ENCODE measurements around the gene MB. TPM values are rescaled to one million over a fixed set of nuclear protein-coding genes. Genes with fewer than 3 reads are reported as not detected.

The MB gene
- total RNA-seq, 1 donor from 2014 or later = not detected

GRCh38 chr22:35600476-35600875, 16.7 kb downstream of the MB start:
- Mint-ChIP-seq H3K36me3 (no peaks in the 10 kb centered on the region), H3K9me3 (no peaks in the 10 kb centered on the region), H3K4me1 (peaks cover 12% of the 10 kb centered on the region), H3K4me3 (no peak overlapping the region), H3K27me3 (ENCODE audit: insufficient read depth, low read depth) (peaks cover 9% of the 10 kb centered on the region), H3K27ac (no peak overlapping the region)
- H3K9me3 ChIP-seq (ENCODE audit: low read depth) = no peaks in the 10 kb centered on the region
- TF ChIP-seq EZH2phosphoT487 (IDR thresholded peaks at IDR 0.05) (no peak), EZH2 (IDR thresholded peaks at IDR 0.05) (no peak), CTCF (IDR thresholded peaks at IDR 0.05) (no peak)
- H3K4me3 ChIP-seq = no peak overlapping the region
- H3K9ac ChIP-seq = no peak overlapping the region
- peaks cover 5% of the 10 kb centered on the region for H3K4me1 ChIP-seq
- no peaks in the 10 kb centered on the region for H3K79me2 ChIP-seq (ENCODE audit: low read depth)
- H3K27me3 ChIP-seq = no peaks in the 10 kb centered on the region
- H3F3A ChIP-seq (ENCODE audit: low read depth) = peaks cover 11% of the 10 kb centered on the region
- DNase-seq (ENCODE audit: low spot score) = no peak
- H3K36me3 ChIP-seq = no peaks in the 10 kb centered on the region
- no peaks in the 10 kb centered on the region for H4K20me1 ChIP-seq (ENCODE audit: low read depth)
- no peak overlapping the region for H3K27ac ChIP-seq
- no peak overlapping the region for H2AFZ ChIP-seq (replicated peaks)
- no peak overlapping the region for H3K4me2 ChIP-seq

GRCh38 chr22:35599364-35599763, 17.8 kb downstream of the MB start:
- DNase-seq (ENCODE audit: low spot score) = no peak
- H3K27me3 Mint-ChIP-seq (ENCODE audit: insufficient read depth, low read depth) = peaks cover 12% of the 10 kb centered on the region
- Histone ChIP-seq H3K27ac (no peak overlapping the region), H3K4me3 (no peak overlapping the region), H3K27me3 (no peaks in the 10 kb centered on the region), H3K9me3 (ENCODE audit: low read depth) (no peaks in the 10 kb centered on the region), H4K20me1 (ENCODE audit: low read depth) (no peaks in the 10 kb centered on the region), H2AFZ (replicated peaks) (no peak overlapping the region), H3F3A (ENCODE audit: low read depth) (peaks cover 11% of the 10 kb centered on the region), H3K4me1 (peaks cover 1% of the 10 kb centered on the region), H3K79me2 (ENCODE audit: low read depth) (no peaks in the 10 kb centered on the region), H3K36me3 (no peaks in the 10 kb centered on the region), H3K4me2 (no peak overlapping the region), H3K9ac (no peak overlapping the region)
- H3K9me3 Mint-ChIP-seq = no peaks in the 10 kb centered on the region
- peaks cover 2% of the 10 kb centered on the region for H3K4me1 Mint-ChIP-seq
- H3K4me3 Mint-ChIP-seq = no peak overlapping the region
- no peak for TF ChIP-seq EZH2 (IDR thresholded peaks at IDR 0.05)
- no peak for TF ChIP-seq CTCF (IDR thresholded peaks at IDR 0.05)
- no peak for TF ChIP-seq EZH2phosphoT487 (IDR thresholded peaks at IDR 0.05)
- no peaks in the 10 kb centered on the region for H3K36me3 Mint-ChIP-seq
- H3K27ac Mint-ChIP-seq = no peak overlapping the region

- no peak for TF ChIP-seq EZH2 (IDR thresholded peaks at IDR 0.05)
- no peak for TF ChIP-seq CTCF (IDR thresholded peaks at IDR 0.05)
- no peak for TF ChIP-seq EZH2phosphoT487 (IDR thresholded peaks at IDR 0.05)
- no peaks in the 10 kb centered on the region for H3K4me1 Mint-ChIP-seq
- Histone ChIP-seq H4K20me1 (ENCODE audit: low read depth) (no peaks in the 10 kb centered on the region), H2AFZ (replicated peaks) (no peak overlapping the region), H3F3A (ENCODE audit: low read depth) (peaks cover 11% of the 10 kb centered on the region), H3K36me3 (no peaks in the 10 kb centered on the region), H3K9me3 (ENCODE audit: low read depth) (no peaks in the 10 kb centered on the region), H3K9ac (no peak overlapping the region), H3K4me2 (no peak overlapping the region), H3K4me3 (no peak overlapping the region), H3K27me3 (no peaks in the 10 kb centered on the region), H3K27ac (no peak overlapping the region), H3K79me2 (ENCODE audit: low read depth) (no peaks in the 10 kb centered on the region), H3K4me1 (peaks cover 7% of the 10 kb centered on the region)
- no peaks in the 10 kb centered on the region for H3K9me3 Mint-ChIP-seq
- peaks cover 11% of the 10 kb centered on the region for H3K27me3 Mint-ChIP-seq (ENCODE audit: insufficient read depth, low read depth)
- no peak overlapping the region for H3K4me3 Mint-ChIP-seq
- H3K27ac Mint-ChIP-seq = no peak overlapping the region
- no peak for DNase-seq (ENCODE audit: low spot score)
- H3K36me3 Mint-ChIP-seq = no peaks in the 10 kb centered on the region
Observed at GRCh38 chr22:35598396-35598710, 18.8 kb downstream of the MB start.
